ENCODE results near the gene MYRIP. TPM values are rescaled to one million over a fixed set of nuclear protein-coding genes. Genes with fewer than 3 reads are reported as not detected.

Gene MYRIP
- total RNA-seq, 2 donors from 2014 or later = 6.3 to 8.7 TPM

DNA sequence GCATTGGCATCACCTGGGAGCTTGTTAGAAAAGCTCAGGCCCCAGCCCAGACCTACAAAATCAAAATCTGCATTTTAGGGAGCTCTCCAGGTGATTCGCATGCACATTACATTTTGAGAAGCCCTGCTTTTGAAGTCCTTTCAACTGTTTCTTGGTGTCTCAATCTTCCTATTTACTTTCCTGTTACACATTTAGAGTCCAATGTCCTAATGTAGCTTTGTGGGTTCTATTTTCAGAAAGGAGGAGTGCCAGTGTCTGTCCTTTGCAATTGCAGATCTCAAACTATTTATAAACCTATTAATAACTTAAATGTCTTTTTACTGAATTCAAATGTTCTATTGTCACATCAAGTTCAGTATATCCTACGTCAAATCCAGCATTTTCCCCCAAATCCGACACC, 27.8 kb upstream of the MYRIP start:
- TF ChIP-seq, protein P1, sequence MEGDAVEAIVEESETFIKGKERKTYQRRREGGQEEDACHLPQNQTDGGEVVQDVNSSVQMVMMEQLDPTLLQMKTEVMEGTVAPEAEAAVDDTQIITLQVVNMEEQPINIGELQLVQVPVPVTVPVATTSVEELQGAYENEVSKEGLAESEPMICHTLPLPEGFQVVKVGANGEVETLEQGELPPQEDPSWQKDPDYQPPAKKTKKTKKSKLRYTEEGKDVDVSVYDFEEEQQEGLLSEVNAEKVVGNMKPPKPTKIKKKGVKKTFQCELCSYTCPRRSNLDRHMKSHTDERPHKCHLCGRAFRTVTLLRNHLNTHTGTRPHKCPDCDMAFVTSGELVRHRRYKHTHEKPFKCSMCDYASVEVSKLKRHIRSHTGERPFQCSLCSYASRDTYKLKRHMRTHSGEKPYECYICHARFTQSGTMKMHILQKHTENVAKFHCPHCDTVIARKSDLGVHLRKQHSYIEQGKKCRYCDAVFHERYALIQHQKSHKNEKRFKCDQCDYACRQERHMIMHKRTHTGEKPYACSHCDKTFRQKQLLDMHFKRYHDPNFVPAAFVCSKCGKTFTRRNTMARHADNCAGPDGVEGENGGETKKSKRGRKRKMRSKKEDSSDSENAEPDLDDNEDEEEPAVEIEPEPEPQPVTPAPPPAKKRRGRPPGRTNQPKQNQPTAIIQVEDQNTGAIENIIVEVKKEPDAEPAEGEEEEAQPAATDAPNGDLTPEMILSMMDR (IDR thresholded peaks at IDR 0.05) = no peak
- no peak overlapping the region for H3K9ac ChIP-seq (ENCODE audit: low read depth in 2 of 2, low read length in 2 of 2)
- H3K27ac ChIP-seq = no peak overlapping the region
- intact Hi-C loops (cut with DNase I) = no loop called here
- peaks cover 3% of the 10 kb centered on the region for H3K4me1 ChIP-seq
- H3K9me3 ChIP-seq = no peaks in the 10 kb centered on the region
- H3K36me3 ChIP-seq = no peaks in the 10 kb centered on the region
- DNase-seq = no peak
- no peaks in the 10 kb centered on the region for H3K27me3 ChIP-seq
- no peak overlapping the region for H3K4me3 ChIP-seq

DNA sequence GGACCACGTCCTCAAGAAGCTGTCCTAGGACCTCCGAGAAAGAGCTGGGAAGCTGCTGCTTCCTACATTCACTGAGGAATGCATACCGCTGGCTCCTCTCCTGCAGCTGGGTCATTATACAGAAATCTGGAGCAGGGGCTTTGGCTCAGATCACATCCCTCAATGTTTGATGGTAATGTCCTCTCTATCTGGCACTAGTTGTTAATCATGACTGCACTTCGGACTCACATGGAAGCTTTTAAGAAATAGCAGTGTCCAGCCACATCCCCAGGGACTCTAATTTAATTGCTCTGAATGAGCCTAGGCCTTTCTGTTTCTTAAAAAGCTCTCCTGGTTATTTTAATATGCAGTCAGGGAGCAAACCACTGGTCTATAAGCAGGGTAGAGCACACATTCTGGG, 25.7 kb upstream of the MYRIP start:
- Histone ChIP-seq H3K27ac (no peak overlapping the region), H3K27me3 (no peaks in the 10 kb centered on the region), H3K9ac (ENCODE audit: low read depth in 2 of 2, low read length in 2 of 2) (no peak overlapping the region), H3K4me1 (peaks cover 3% of the 10 kb centered on the region), H3K36me3 (no peaks in the 10 kb centered on the region), H3K9me3 (no peaks in the 10 kb centered on the region), H3K4me3 (no peak overlapping the region)
- no peak for DNase-seq
- TF ChIP-seq, protein P1 (IDR thresholded peaks at IDR 0.05) = no peak
- intact Hi-C loops (cut with DNase I) = no loop called here

DNA sequence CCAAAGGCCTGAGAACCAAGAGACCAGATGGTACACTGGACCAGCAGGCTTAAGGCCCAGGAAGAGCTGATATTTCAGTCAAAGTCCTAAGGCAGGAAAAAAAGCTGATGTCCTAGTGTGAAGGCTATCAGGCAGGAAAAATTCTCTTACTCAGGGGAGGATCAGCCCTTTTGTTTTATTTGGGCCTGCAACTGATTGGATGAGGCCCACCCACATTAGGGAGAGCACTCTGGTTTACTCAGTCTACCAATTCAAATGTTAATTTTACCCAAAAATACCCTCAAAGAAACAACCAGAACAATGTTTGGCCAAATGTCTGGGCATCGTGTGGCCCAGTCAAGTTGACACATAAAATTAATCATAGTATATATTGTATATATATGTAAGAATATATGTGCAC, 24.5 kb upstream of the MYRIP start:
- no peak for DNase-seq
- Histone ChIP-seq H3K27ac (no peak overlapping the region), H3K4me1 (peaks cover 3% of the 10 kb centered on the region), H3K4me3 (no peak overlapping the region), H3K27me3 (no peaks in the 10 kb centered on the region), H3K9me3 (no peaks in the 10 kb centered on the region), H3K36me3 (no peaks in the 10 kb centered on the region), H3K9ac (ENCODE audit: low read depth in 2 of 2, low read length in 2 of 2) (no peak overlapping the region)
- intact Hi-C loops (cut with DNase I) = no loop called here
- TF ChIP-seq, protein P1 (IDR thresholded peaks at IDR 0.05) = no peak

DNA sequence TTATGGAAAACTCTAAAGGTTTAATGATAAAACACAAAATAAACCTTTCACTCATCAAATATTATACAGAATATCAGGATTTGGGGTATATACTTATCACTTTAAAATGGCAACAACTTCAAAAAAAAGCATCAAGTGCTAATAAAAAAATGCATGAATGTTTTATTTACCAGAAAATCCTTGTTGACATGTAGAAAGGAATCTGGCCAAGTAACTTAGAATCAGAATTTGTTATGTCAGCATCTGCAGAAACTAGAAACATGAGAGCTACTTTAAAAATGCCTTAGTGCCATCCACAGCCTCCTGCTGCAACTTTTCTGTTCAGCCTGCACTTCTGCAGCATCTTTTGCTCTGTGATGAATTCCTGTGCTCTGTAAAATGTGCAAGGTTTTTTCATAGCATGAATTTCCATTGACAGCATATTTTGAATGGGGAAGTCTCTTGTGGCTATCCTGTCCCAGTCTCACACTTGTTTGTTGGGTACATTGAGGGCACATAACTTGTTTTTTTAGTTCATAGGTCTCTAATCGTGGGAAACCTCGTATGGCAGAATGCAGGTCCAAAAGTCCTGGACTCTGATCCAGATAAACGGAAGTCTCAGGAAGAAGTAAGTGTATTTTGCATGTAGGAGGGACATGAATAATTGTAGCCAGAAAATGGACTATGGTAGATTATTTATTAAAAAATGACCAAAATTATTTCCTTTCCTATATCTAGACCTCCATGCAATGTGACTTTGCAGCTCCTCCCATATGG, 21.1 kb upstream of the MYRIP start:
- Histone ChIP-seq H3K36me3 (no peaks in the 10 kb centered on the region), H3K4me3 (no peak overlapping the region), H3K27ac (no peak overlapping the region), H3K4me1 (no peaks in the 10 kb centered on the region), H3K9me3 (no peaks in the 10 kb centered on the region), H3K9ac (ENCODE audit: low read depth in 2 of 2, low read length in 2 of 2) (no peak overlapping the region), H3K27me3 (no peaks in the 10 kb centered on the region)
- intact Hi-C loops (cut with DNase I) = no loop called here
- DNase-seq = no peak
- TF ChIP-seq, protein P1 (IDR thresholded peaks at IDR 0.05) = no peak

DNA sequence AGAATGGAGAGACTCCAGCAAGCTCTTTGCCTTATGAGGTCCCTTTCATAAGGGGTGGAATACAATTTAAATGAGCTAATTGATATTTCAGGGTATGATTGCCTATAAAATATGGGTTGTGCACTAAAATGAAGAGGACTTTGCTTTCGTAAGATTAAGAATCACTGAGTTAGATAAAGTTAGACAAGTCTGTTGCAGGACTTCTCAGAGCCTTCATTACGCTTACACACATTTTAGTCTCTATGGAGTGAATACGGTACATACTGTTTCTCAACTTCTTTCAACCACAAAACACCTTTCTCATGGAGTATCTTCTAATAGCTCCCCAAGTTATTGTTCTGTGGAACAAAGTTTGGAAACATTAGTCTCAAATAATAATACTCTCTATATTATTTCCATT, 17.8 kb upstream of the MYRIP start:
- Histone ChIP-seq H3K9me3 (no peaks in the 10 kb centered on the region), H3K4me1 (no peaks in the 10 kb centered on the region), H3K27me3 (no peaks in the 10 kb centered on the region), H3K36me3 (no peaks in the 10 kb centered on the region), H3K9ac (ENCODE audit: low read depth in 2 of 2, low read length in 2 of 2) (no peak overlapping the region), H3K27ac (no peak overlapping the region), H3K4me3 (no peak overlapping the region)
- DNase-seq = no peak
- intact Hi-C loops (cut with DNase I) = no loop called here
- TF ChIP-seq, protein P1 (IDR thresholded peaks at IDR 0.05) = no peak
